GM10266 (cell line): ENCODE results near the gene PPP2R5A.
"Not testable (repeated sequence)": the region's sequence is repeated elsewhere in the genome, so short reads cannot be mapped to it uniquely, and the experiment has no call there.

Experiments used
- DNase-seq: peaks from one replicate; pipeline ENCODE4 v3.0.0; 2012; ENCODE audit errors: extremely low spot score
- TF ChIP-seq, protein P1 (sequence below): IDR thresholded peaks from 2 replicates; pipeline ENCODE4 v1.5.1; 2012; ENCODE audit warnings: mild to moderate bottlenecking, low read depth; ENCODE audit not compliant: control insufficient read depth, insufficient read depth; ENCODE audit errors: missing control alignments

Gene PPP2R5A

GRCh38 chr1:212379366-212379765 is 94.2 kb downstream of the PPP2R5A start:
- TF ChIP-seq, protein P1, sequence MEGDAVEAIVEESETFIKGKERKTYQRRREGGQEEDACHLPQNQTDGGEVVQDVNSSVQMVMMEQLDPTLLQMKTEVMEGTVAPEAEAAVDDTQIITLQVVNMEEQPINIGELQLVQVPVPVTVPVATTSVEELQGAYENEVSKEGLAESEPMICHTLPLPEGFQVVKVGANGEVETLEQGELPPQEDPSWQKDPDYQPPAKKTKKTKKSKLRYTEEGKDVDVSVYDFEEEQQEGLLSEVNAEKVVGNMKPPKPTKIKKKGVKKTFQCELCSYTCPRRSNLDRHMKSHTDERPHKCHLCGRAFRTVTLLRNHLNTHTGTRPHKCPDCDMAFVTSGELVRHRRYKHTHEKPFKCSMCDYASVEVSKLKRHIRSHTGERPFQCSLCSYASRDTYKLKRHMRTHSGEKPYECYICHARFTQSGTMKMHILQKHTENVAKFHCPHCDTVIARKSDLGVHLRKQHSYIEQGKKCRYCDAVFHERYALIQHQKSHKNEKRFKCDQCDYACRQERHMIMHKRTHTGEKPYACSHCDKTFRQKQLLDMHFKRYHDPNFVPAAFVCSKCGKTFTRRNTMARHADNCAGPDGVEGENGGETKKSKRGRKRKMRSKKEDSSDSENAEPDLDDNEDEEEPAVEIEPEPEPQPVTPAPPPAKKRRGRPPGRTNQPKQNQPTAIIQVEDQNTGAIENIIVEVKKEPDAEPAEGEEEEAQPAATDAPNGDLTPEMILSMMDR: no peak
- no peak for DNase-seq

GRCh38 chr1:212381397-212382035 is 96.3 kb downstream of the PPP2R5A start:
- TF ChIP-seq, protein P1: no peak
- no peak for DNase-seq

DNA sequence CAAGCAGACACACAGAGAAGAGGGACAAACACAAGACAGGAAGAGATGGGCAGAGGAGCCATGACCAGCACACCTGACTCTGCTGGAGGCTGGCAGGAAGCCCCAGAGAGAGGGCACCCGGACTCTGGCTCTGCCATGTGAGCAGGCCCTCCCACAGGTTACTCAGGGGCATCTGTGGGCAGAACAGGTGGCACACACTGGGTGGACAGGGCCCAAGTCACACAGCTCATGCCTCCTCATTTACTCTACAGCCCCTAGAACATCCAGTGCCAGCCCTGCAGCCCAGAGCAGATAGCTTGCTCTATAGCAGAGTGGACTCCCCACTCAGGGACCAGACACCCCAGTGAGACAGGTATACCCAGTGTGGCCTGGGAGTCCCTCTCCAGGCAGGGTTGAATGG is 100.8 kb downstream of the PPP2R5A start:
- no peak for DNase-seq
- TF ChIP-seq, protein P1: no peak

DNA sequence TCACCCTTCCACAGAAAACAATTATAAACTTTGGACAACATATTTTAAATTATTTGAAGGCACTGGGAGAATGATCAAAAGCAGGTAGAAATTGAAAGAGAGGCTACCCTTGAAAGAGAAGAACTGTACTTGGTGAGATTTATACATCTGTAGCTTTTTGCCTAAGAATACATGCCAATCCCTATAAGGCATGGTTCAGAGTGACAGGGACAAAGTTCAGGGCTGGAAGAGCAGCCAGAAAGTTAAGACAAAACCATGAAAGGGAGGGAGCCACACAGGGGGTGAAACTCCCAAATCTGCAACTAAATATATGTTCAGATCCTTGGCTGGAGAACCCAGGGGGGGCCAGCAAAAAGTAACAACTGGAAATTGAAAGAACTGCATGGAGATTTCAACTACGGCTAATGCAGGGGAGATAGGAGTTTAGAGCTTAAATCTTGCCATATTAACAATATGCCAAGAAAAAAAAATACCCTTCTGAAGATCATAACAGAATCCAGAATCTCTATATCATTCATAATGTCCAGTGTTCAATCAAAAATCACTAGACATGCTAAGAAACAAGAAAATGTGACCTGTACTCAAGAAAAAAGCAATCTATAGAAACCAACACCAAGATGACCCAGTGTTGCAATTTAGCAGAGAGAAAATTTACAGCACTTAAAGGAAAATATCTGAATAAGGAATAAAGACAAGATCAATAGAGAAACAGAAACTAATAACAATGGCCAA is 103.9 kb downstream of the PPP2R5A start:
- TF ChIP-seq, protein P1: no peak
- no peak for DNase-seq

GRCh38 chr1:212395678-212396437 is 110.6 kb downstream of the PPP2R5A start:
- DNase-seq: not testable (repeated sequence)

GRCh38 chr1:212396638-212397037 is 111.4 kb downstream of the PPP2R5A start:
- DNase-seq: no peak

DNA sequence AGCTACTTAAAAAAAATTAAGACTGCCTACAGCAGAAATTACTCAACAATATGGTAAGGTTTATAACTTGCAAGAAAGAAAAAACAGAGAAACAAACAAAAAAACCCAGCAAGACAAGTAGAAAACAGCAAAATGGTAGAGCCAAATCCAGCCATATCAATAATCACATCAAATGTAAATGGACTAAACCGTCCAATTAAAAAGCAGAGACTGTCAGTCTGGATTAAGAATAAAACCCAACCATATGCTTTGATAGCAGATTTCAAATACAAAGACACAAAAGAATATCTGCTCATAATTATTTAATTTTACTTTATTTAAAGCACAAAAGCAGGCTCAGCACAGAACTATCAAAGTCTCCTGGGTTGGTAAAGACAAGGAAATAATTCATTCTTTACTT is 112.0 kb downstream of the PPP2R5A start:
- DNase-seq: no peak
- TF ChIP-seq, protein P1: no peak

More at GRCh38 chr1:212396638-212397037, 111.4 kb downstream of the PPP2R5A start:
- TF ChIP-seq, protein P1: no peak
